DND-41 (cell line): ENCODE data around the gene ATXN1L.

Experiments
- ATAC-seq: fragments of 200-7000 bp; cut with Tn5 transposase; 3 replicates; pipeline ENCODE4 v1.9.1; 2021; ENCODE audit warnings: low read depth; ENCODE audit not compliant: insufficient read depth
- DNase-seq: peaks from one replicate; pipeline ENCODE4 v3.0.0-alpha.2; 2020
- H2AFZ ChIP-seq: 2 replicates; pipeline ENCODE4 v1.6.0; 2012; ENCODE audit warnings: low read depth, low read length
- H3K27ac ChIP-seq: 2 replicates; pipeline ENCODE4 v1.5.1; 2012; ENCODE audit warnings: low read length, inconsistent platforms
- H3K27me3 ChIP-seq: fragments of 200-600 bp; sonication (generic); 2 replicates; pipeline ENCODE4 v1.6.0; 2012; ENCODE audit warnings: low read length, mild to moderate bottlenecking, inconsistent platforms; ENCODE audit not compliant: insufficient read depth, poor library complexity
- H3K36me3 ChIP-seq: 2 replicates; pipeline ENCODE4 v1.5.1; 2012; ENCODE audit warnings: low read length, inconsistent platforms; ENCODE audit not compliant: insufficient read depth
- H3K4me1 ChIP-seq: 2 replicates; pipeline ENCODE4 v1.5.1; 2012; ENCODE audit warnings: mild to moderate bottlenecking, low read length; ENCODE audit not compliant: insufficient read depth
- H3K4me2 ChIP-seq: 2 replicates; pipeline ENCODE4 v1.6.0; 2012; ENCODE audit warnings: mild to moderate bottlenecking, moderate library complexity, low read length, inconsistent platforms; ENCODE audit not compliant: insufficient read depth
- H3K4me3 ChIP-seq, 2 experiments: fragments of 200-600 bp in 1 of 2; shearing (Covaris generic) in 1 of 2; 2 replicates each; pipeline ENCODE4 v1.5.1; 2012 to 2016; ENCODE audit warnings: inconsistent platforms in 2 of 2, low read length in 2 of 2, mild to moderate bottlenecking in 2 of 2, low read depth in 1 of 2, moderate library complexity in 1 of 2
- H3K79me2 ChIP-seq: 2 replicates; pipeline ENCODE4 v1.6.0; 2012; ENCODE audit warnings: low read length, inconsistent platforms; ENCODE audit not compliant: insufficient read depth
- H3K9ac ChIP-seq: 2 replicates; pipeline ENCODE4 v1.6.0; 2012; ENCODE audit warnings: low read depth, mild to moderate bottlenecking, inconsistent platforms, low read length, moderate library complexity
- H3K9me3 ChIP-seq: 2 replicates; pipeline ENCODE4 v1.5.1; 2012; ENCODE audit warnings: low read length, moderate library complexity, mild to moderate bottlenecking, inconsistent platforms; ENCODE audit not compliant: insufficient read depth, severe bottlenecking
- H4K20me1 ChIP-seq: 2 replicates; pipeline ENCODE4 v1.6.0; 2012; ENCODE audit warnings: low read length; ENCODE audit not compliant: insufficient read depth
- CTCF ChIP-seq: IDR thresholded peaks from 2 replicates; pipeline ENCODE4 v1.5.1; 2012; ENCODE audit warnings: borderline replicate concordance, low read length, moderate library complexity, mild to moderate bottlenecking; ENCODE audit not compliant: poor library complexity, severe bottlenecking; ENCODE audit errors: extremely low read depth
- EZH2 ChIP-seq: IDR thresholded peaks from 3 replicates; pipeline ENCODE4 v1.6.1; 2012; ENCODE audit warnings: borderline replicate concordance, low read depth, mild to moderate bottlenecking, moderate library complexity, low read length, inconsistent platforms; ENCODE audit not compliant: severe bottlenecking

ATXN1L gene

GRCh38 chr16:71852561-71852960 lies 6.8 kb downstream of the ATXN1L start:
- Histone ChIP-seq H3K36me3 (peaks cover 80% of the 10 kb centered on the region), H3K9ac (no peak overlapping the region), H3K79me2 (peaks cover 28% of the 10 kb centered on the region), H3K4me2 (no peak overlapping the region), H4K20me1 (peaks cover 46% of the 10 kb centered on the region; the same call in 1 of the 2 replicates), H2AFZ (no peak overlapping the region), H3K9me3 (no peaks in the 10 kb centered on the region), H3K4me1 (peaks cover 14% of the 10 kb centered on the region), H3K4me3 (no peak overlapping the region), H3K27ac (no peak overlapping the region), H3K27me3 (no peaks in the 10 kb centered on the region)
- TF ChIP-seq CTCF = no peak
- TF ChIP-seq EZH2 = no peak
- ATAC-seq (no peak), DNase-seq (no peak)

GRCh38 chr16:71853413-71853812 lies 7.6 kb downstream of the ATXN1L start:
- ATAC-seq = no peak
- Histone ChIP-seq H3K79me2 (peaks cover 20% of the 10 kb centered on the region; the same call in 1 of the 2 replicates), H4K20me1 (peaks cover 42% of the 10 kb centered on the region; the same call in 1 of the 2 replicates), H3K27me3 (no peaks in the 10 kb centered on the region), H2AFZ (no peak overlapping the region), H3K4me2 (no peak overlapping the region), H3K4me1 (peaks cover 9% of the 10 kb centered on the region), H3K4me3 (no peak overlapping the region), H3K36me3 (peaks cover 72% of the 10 kb centered on the region), H3K9ac (no peak overlapping the region), H3K9me3 (no peaks in the 10 kb centered on the region), H3K27ac (no peak overlapping the region)
- no peak for DNase-seq
- TF ChIP-seq CTCF (no peak), EZH2 (no peak)

- H3K36me3 ChIP-seq = peaks cover 65% of the 10 kb centered on the region
- no peak overlapping the region for H2AFZ ChIP-seq
- no peaks in the 10 kb centered on the region for H3K27me3 ChIP-seq
- no peak for TF ChIP-seq CTCF
- TF ChIP-seq EZH2 = no peak
- no peak for ATAC-seq
- H3K79me2 ChIP-seq = peaks cover 17% of the 10 kb centered on the region; the same call in 1 of the 2 replicates
- peaks cover 44% of the 10 kb centered on the region; the same call in 1 of the 2 replicates for H4K20me1 ChIP-seq
- no peak overlapping the region for H3K4me2 ChIP-seq
- H3K4me1 ChIP-seq = peaks cover 9% of the 10 kb centered on the region
- no peak overlapping the region for H3K9ac ChIP-seq
- H3K4me3 ChIP-seq = no peak overlapping the region
- no peaks in the 10 kb centered on the region for H3K9me3 ChIP-seq
- H3K27ac ChIP-seq = no peak overlapping the region
- DNase-seq = no peak
These were observed 8.7 kb downstream of the ATXN1L start for GRCh38 chr16:71854369-71854948.
